Mesenchymal stem cell (in vitro differentiated cells and primary cell): ENCODE data around the gene YAP1.
A peak's percentile ranks its signal among the peaks of the same experiment; 100 is the strongest.

Experiments used
- DNase-seq: peaks from one replicate; pipeline ENCODE4 v3.0.0-alpha.2; 2013
- H2AFZ ChIP-seq: one replicate; pipeline ENCODE4 v1.6.1; 2013; ENCODE audit warnings: low read depth, mild to moderate bottlenecking, control low read depth, inconsistent platforms, low read length, moderate library complexity
- H2AK5ac ChIP-seq: 2 replicates; pipeline ENCODE4 v1.6.1; 2013; ENCODE audit warnings: low read length, moderate library complexity, mild to moderate bottlenecking, inconsistent platforms; ENCODE audit not compliant: severe bottlenecking
- H2BK120ac ChIP-seq: one replicate; pipeline ENCODE4 v1.6.1; 2013; ENCODE audit warnings: low read depth, mild to moderate bottlenecking, inconsistent platforms, low read length, moderate library complexity
- H2BK12ac ChIP-seq, 2 experiments: one replicate each; pipeline ENCODE4 v1.6.1; 2013; ENCODE audit warnings: inconsistent platforms in 2 of 2, low read length in 2 of 2, mild to moderate bottlenecking in 2 of 2, moderate library complexity in 2 of 2, control low read depth in 1 of 2
- H2BK15ac ChIP-seq: one replicate; pipeline ENCODE4 v1.6.1; 2013; ENCODE audit warnings: mild to moderate bottlenecking, low read depth, inconsistent platforms; ENCODE audit not compliant: poor library complexity, severe bottlenecking
- H2BK5ac ChIP-seq: 2 replicates; pipeline ENCODE4 v1.6.1; 2013; ENCODE audit warnings: low read depth, mild to moderate bottlenecking, low read length, control low read depth, inconsistent platforms; ENCODE audit not compliant: poor library complexity, severe bottlenecking
- H3K14ac ChIP-seq, 2 experiments: one replicate each; pipeline ENCODE4 v1.6.1; 2013; ENCODE audit warnings: inconsistent platforms in 2 of 2, low read length in 2 of 2, control low read depth in 1 of 2, mild to moderate bottlenecking in 1 of 2, moderate library complexity in 1 of 2
- H3K18ac ChIP-seq, 2 experiments: one replicate each; pipeline ENCODE4 v1.6.1; 2013; ENCODE audit warnings: inconsistent platforms in 2 of 2, low read length in 2 of 2, control low read depth in 1 of 2, low read depth in 1 of 2, mild to moderate bottlenecking in 1 of 2
- H3K23ac ChIP-seq, 2 experiments: one replicate each; pipeline ENCODE4 v1.6.1; 2013; ENCODE audit warnings: inconsistent platforms in 2 of 2, low read length in 2 of 2, mild to moderate bottlenecking in 2 of 2, moderate library complexity in 2 of 2, control low read depth in 1 of 2
- H3K27ac ChIP-seq: 2 replicates; pipeline ENCODE4 v1.5.1; 2013; ENCODE audit warnings: mild to moderate bottlenecking, moderate library complexity, low read length, control low read depth, inconsistent platforms; ENCODE audit not compliant: poor library complexity, severe bottlenecking
- H3K27me3 ChIP-seq, 2 experiments: 2 replicates each; pipeline versions ENCODE4 v1.6.1 to v1.7.0; 2013; ENCODE audit warnings: low read length in 2 of 2, mild to moderate bottlenecking in 2 of 2, moderate library complexity in 2 of 2, control low read depth in 1 of 2, inconsistent platforms in 1 of 2; ENCODE audit not compliant: control insufficient read depth in 1 of 2, insufficient read depth in 1 of 2
- H3K36me3 ChIP-seq, 2 experiments: 2 replicates each; pipeline versions ENCODE4 v1.6.1 to v1.7.0; 2013; ENCODE audit warnings: low read length in 2 of 2, control low read depth in 1 of 2, inconsistent platforms in 1 of 2, low read depth in 1 of 2, mild to moderate bottlenecking in 1 of 2; ENCODE audit not compliant: insufficient read depth in 2 of 2, control insufficient read depth in 1 of 2
- H3K4ac ChIP-seq, 2 experiments: one replicate each; pipeline ENCODE4 v1.6.1; 2013; ENCODE audit warnings: inconsistent platforms in 2 of 2, low read length in 2 of 2, mild to moderate bottlenecking in 2 of 2, moderate library complexity in 2 of 2, control low read depth in 1 of 2, low read depth in 1 of 2
- H3K4me1 ChIP-seq: 2 replicates; pipeline ENCODE4 v1.6.1; 2013; ENCODE audit warnings: low read depth, low read length, control low read depth; ENCODE audit not compliant: control insufficient read depth, insufficient read depth
- H3K4me2 ChIP-seq: 2 replicates; pipeline ENCODE4 v1.6.1; 2013; ENCODE audit warnings: low read length, mild to moderate bottlenecking, inconsistent platforms; ENCODE audit not compliant: poor library complexity, severe bottlenecking
- H3K4me3 ChIP-seq, 2 experiments: 2 replicates each; pipeline versions ENCODE4 v1.5.1 to v1.7.0; 2013; ENCODE audit warnings: low read length in 2 of 2, mild to moderate bottlenecking in 2 of 2, control low read depth in 1 of 2, low read depth in 1 of 2; ENCODE audit not compliant: insufficient read depth in 1 of 2
- H3K79me1 ChIP-seq: replicated peaks from 2 replicates; pipeline ENCODE4 v1.6.1; 2013; ENCODE audit warnings: mild to moderate bottlenecking, control low read depth, low read length, inconsistent platforms; ENCODE audit not compliant: poor library complexity, severe bottlenecking
- H3K9ac ChIP-seq: 2 replicates; pipeline ENCODE4 v1.7.0; 2013; ENCODE audit warnings: mild to moderate bottlenecking, low read length, moderate library complexity
- H3K9me3 ChIP-seq: 2 replicates; pipeline ENCODE4 v1.7.0; 2013; ENCODE audit warnings: mild to moderate bottlenecking, low read length; ENCODE audit not compliant: control insufficient read depth
- H4K8ac ChIP-seq: one replicate; pipeline ENCODE4 v1.6.1; 2013; ENCODE audit warnings: inconsistent platforms, mild to moderate bottlenecking, low read length, moderate library complexity
- H4K91ac ChIP-seq: one replicate; pipeline ENCODE4 v1.6.1; 2013; ENCODE audit warnings: mild to moderate bottlenecking, low read length, inconsistent platforms
- WGBS: methylation state at CpG from one replicate; pipeline ENCODE4 v1.1.7; 2013; ENCODE audit warnings: mixed read lengths; 5-methylcytosine and 5-hydroxymethylcytosine counted together

YAP1 gene

DNA sequence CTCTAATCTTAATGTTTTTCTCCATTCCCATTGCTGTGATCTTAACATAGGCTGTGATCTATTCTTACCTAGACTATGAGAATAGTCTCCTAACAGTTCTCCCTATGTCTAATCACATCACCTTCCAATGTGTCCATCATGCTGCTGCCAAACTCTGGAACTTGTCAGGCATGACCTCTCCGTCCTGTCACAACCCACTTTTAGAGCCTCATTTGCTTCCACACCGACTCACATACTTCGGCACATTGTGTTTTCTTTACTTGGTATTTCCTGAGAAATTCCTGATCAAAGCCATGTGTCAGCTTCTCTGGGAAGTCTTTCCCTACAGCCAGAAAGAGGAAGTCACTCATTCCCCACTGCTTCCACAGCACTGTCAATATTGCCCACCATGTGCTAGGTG, 166.5 kb downstream of the YAP1 start:
- 11% methylated on average over 3 of the region's 3 CpGs for WGBS

DNA sequence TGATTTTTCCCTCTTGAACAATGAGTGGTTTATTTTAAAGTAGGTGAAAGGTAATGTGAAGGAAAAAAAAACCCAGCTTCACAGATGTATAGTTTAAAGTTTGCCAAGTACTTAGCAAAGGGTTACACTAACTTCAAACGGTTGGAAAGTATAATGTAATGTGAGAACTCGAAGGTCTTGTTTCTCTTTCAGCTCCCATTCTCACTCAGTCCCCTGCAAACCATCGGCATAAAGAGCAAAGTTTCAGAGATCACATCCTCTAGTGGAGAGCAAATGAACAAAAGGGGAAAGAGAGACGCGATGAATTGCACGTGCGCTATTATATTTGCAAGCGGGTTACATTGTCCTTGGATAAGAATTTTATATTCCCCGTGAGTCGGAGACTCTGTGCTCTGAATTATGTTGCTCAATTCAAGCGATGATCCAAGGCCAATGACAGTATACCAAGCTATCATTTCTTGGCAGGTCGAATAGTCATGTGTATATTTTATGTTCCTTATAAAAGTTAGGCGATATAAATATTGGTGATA, 169.5 kb downstream of the YAP1 start:
- Histone ChIP-seq H3K18ac (no peak overlapping the region), H3K23ac (no peak overlapping the region), H3K4ac (no peak overlapping the region), H4K8ac (no peak overlapping the region), H3K27ac (no peak overlapping the region), H3K9ac (peak overlapping the region; percentile 80), H3K27me3 (no peaks in the 10 kb centered on the region), H3K36me3 (no peaks in the 10 kb centered on the region), H3K14ac (no peak overlapping the region), H2BK12ac (no peak overlapping the region), H2AFZ (no peak overlapping the region), H3K4me2 (no peak overlapping the region), H3K4me1 (peaks cover 7% of the 10 kb centered on the region), H2BK120ac (no peak overlapping the region), H3K4me3 (peak overlapping the region in 1 of 2 experiments; percentile 58), H3K79me1 (no peaks in the 10 kb centered on the region), H2BK5ac (no peak overlapping the region), H3K9me3 (no peaks in the 10 kb centered on the region), H2BK15ac (no peak overlapping the region), H4K91ac (no peak overlapping the region), H2AK5ac (no peak overlapping the region)
- 57% methylated on average over 9 of the region's 13 CpGs for WGBS
- DNase-seq, result peak; percentile 28

More for the DNA sequence above, 166.5 kb downstream of the YAP1 start:
- no peak overlapping the region for H3K27ac ChIP-seq
- no peak overlapping the region for H3K23ac ChIP-seq
- no peak overlapping the region for H2AFZ ChIP-seq
- no peak overlapping the region for H2BK120ac ChIP-seq
- no peak for DNase-seq
- no peak overlapping the region for H2BK5ac ChIP-seq
- H3K27me3 ChIP-seq, result no peaks in the 10 kb centered on the region
- H4K8ac ChIP-seq, result peak overlapping the region; percentile 9
- no peak overlapping the region for H3K18ac ChIP-seq
- peak overlapping the region in 1 of 2 experiments; percentile 47 for H2BK12ac ChIP-seq
- H3K4ac ChIP-seq, result no peak overlapping the region
- H4K91ac ChIP-seq, result peak overlapping the region; percentile 8
- H3K4me3 ChIP-seq, result peak overlapping the region in 1 of 2 experiments; percentile 20
- peak overlapping the region; percentile 0 for H3K9ac ChIP-seq
- H2AK5ac ChIP-seq, result no peak overlapping the region
- H3K14ac ChIP-seq, result peak overlapping the region in 1 of 2 experiments; percentile 59
- H2BK15ac ChIP-seq, result no peak overlapping the region
- H3K4me1 ChIP-seq, result peaks cover 7% of the 10 kb centered on the region
- no peaks in the 10 kb centered on the region for H3K79me1 ChIP-seq
- no peaks in the 10 kb centered on the region for H3K9me3 ChIP-seq
- no peaks in the 10 kb centered on the region for H3K36me3 ChIP-seq
- no peak overlapping the region for H3K4me2 ChIP-seq

DNA sequence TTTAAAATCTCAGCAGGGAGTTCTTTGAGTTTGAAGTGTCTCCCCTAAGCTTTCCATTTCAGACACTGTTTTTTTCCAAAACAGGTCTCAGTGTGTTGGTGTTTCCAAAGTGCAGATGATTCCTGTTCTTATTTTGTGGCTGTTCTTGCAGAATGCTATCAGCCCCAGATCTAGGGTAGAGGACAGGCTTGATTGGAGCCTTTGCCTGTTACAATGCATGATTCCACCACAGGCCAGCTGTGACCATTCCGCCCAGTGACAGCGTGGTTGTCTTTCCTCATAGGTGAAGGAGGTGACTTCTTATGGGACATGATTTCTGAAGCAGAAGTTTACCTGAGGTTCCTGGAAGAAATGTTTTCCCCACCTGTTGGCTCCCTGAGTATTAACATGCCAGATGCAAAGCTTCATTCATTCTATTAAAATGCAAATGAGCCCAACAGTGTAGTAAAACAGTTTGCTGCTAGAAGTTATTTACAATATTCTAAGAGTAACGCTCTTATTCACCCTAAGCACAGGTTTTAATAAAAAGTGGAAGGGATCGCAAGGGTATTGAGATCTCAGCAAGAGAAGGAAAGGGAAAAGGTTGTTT, 170.1 kb downstream of the YAP1 start:
- H2AFZ ChIP-seq, result no peak overlapping the region
- H2BK5ac ChIP-seq, result no peak overlapping the region
- no peak overlapping the region for H3K23ac ChIP-seq
- no peaks in the 10 kb centered on the region for H3K36me3 ChIP-seq
- H3K4ac ChIP-seq, result no peak overlapping the region
- no peak overlapping the region for H3K14ac ChIP-seq
- no peak for DNase-seq
- H4K8ac ChIP-seq, result no peak overlapping the region
- H3K27ac ChIP-seq, result no peak overlapping the region
- no peaks in the 10 kb centered on the region for H3K9me3 ChIP-seq
- H3K18ac ChIP-seq, result no peak overlapping the region
- H2BK15ac ChIP-seq, result no peak overlapping the region
- no peak overlapping the region for H4K91ac ChIP-seq
- H3K27me3 ChIP-seq, result no peaks in the 10 kb centered on the region
- no peak overlapping the region for H2BK12ac ChIP-seq
- peak overlapping the region in 1 of 2 experiments; percentile 58 for H3K4me3 ChIP-seq
- H3K4me1 ChIP-seq, result peaks cover 7% of the 10 kb centered on the region
- peak overlapping the region; percentile 80 for H3K9ac ChIP-seq
- H2AK5ac ChIP-seq, result no peak overlapping the region
- 83% methylated on average over 2 of the region's 4 CpGs for WGBS
- no peak overlapping the region for H3K4me2 ChIP-seq
- H3K79me1 ChIP-seq, result no peaks in the 10 kb centered on the region
- no peak overlapping the region for H2BK120ac ChIP-seq
